Measurements from ENCODE around the gene CHID1. TPM values are rescaled to one million over a fixed set of nuclear protein-coding genes. Genes with fewer than 3 reads are reported as not detected.

Gene CHID1
- total and polyA plus RNA-seq, 2 of the 8 experiments (the other 6 are each of a cell fraction or from before 2014, with no cell fraction given): 81.2 to 88.5 TPM

- TF ChIP-seq CHD7 (IDR thresholded peaks at IDR 0.05; ENCODE audit: insufficient replicate concordance, low read length) (no peak), E2F6 (IDR thresholded peaks at IDR 0.05) (no peak), CHD2 (IDR thresholded peaks at IDR 0.05; ENCODE audit: low read length) (no peak), TBP (IDR thresholded peaks at IDR 0.05; ENCODE audit: low read depth, low read length) (no peak)
Measured at GRCh38 chr11:847876-848275, 62.7 kb downstream of the CHID1 start (continued).
